Right atrium auricular region (tissue), 2 donors: ENCODE results near the gene RPL5. TPM values are rescaled to one million over a fixed set of nuclear protein-coding genes. Genes with fewer than 3 reads are reported as not detected.
"Not testable (repeated sequence)": the region's sequence is repeated elsewhere in the genome, so short reads cannot be mapped to it uniquely, and the experiment has no call there.

Experiments used
- DNase-seq: peaks from one replicate; pipeline ENCODE4 v3.0.0-alpha.2; 2019; ENCODE audit warnings: low spot score
- H3K27ac ChIP-seq, 2 donors: fragments of 200-600 bp; sonication (generic); 1 replicate in 1 of 2; 2 replicates in 1 of 2; pipeline ENCODE4 v1.5.1; 2016 to 2019
- H3K27me3 ChIP-seq, 2 donors: fragments of 200-600 bp; sonication (generic); one replicate each; pipeline versions ENCODE4 v1.5.1 to v1.6.0; 2017 to 2019
- H3K36me3 ChIP-seq: fragments of 200-600 bp; sonication (generic); one replicate; pipeline ENCODE4 v1.5.1; 2016
- H3K4me1 ChIP-seq, 2 donors: fragments of 200-600 bp; sonication (generic); one replicate each; pipeline versions ENCODE4 v1.5.1 to v1.6.0; 2017 to 2019
- H3K4me3 ChIP-seq, 2 donors: fragments of 200-600 bp; sonication (generic); 1 replicate in 1 of 2; 2 replicates in 1 of 2; pipeline ENCODE4 v1.5.1; 2017 to 2019; ENCODE audit warnings: mild to moderate bottlenecking in 1 of 2, moderate library complexity in 1 of 2
- H3K9me3 ChIP-seq, 2 donors: fragments of 200-600 bp; sonication (generic); one replicate each; pipeline ENCODE4 v1.5.1; 2019
- total RNA-seq, 2 donors: library from RNA; depleted of rRNA; stranded (reverse); fragments of >200 nt; gene quantifications; one replicate each; pipeline ENCODE4 v1.1.0, GENCODE V29; 2016
- TF ChIP-seq, protein P1 (sequence below), 2 donors: fragments of 200-600 bp; sonication (generic); IDR thresholded peaks; one replicate each; pipeline ENCODE4 v1.5.1; 2019; ENCODE audit warnings: antibody characterized with exemption in 2 of 2

Gene RPL5
- 1,000 to 10,000 TPM in 1 of 2 donors, 100 to 1,000 TPM in 1; 675 to 1,127 TPM for total RNA-seq

DNA sequence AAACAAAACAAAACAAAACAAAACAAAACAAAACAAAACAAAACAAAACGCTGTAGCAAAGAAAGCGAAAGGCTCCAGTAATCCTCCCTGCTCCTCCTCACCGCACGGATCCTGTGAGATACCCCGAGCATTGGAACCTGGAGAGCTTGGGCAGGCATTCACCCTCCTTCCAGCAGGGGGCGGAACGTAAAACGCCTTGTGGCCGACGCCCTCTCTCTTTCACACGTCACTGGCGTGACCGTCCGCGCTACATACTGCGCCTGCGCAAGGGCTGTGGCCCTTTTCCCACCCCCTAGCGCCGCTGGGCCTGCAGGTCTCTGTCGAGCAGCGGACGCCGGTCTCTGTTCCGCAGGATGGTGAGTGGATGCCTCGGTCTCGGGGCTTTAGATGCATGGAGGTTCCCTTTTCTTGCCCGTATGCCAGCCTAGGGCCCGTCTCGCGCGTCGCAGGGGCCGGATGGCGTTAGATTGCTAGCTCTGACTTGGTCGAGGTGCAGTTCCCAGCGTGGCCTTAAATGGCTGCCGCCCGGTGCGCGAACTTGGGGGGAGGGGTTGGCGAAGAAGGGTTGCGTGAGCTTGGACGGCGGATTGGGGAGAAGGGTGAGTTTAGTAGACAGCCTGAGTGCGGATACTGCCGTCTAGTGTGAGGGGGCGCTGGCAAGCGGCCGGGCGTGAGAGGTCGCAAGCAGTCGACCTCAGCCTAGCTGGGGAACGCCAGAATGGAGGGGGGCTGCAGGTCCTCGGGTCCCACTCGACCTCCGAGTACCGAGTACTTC, at the start of gene RPL5:
Gene RPL5 (plus strand): TSS at position 279 of the 775 bp plus-strand sequence. CDS start 75 bp downstream, at position 354.
- peaks cover 0 to 26% of the 10 kb centered on the region in 2 donors for H3K4me1 ChIP-seq
- peaks cover 37% of the 10 kb centered on the region for H3K36me3 ChIP-seq
- peak within 1 kb of the TSS; percentile 79 to 91 for H3K4me3 ChIP-seq
- no peaks in the 10 kb centered on the region for H3K27me3 ChIP-seq
- H3K9me3 ChIP-seq: no peaks in the 10 kb centered on the region
- TF ChIP-seq, protein P1, sequence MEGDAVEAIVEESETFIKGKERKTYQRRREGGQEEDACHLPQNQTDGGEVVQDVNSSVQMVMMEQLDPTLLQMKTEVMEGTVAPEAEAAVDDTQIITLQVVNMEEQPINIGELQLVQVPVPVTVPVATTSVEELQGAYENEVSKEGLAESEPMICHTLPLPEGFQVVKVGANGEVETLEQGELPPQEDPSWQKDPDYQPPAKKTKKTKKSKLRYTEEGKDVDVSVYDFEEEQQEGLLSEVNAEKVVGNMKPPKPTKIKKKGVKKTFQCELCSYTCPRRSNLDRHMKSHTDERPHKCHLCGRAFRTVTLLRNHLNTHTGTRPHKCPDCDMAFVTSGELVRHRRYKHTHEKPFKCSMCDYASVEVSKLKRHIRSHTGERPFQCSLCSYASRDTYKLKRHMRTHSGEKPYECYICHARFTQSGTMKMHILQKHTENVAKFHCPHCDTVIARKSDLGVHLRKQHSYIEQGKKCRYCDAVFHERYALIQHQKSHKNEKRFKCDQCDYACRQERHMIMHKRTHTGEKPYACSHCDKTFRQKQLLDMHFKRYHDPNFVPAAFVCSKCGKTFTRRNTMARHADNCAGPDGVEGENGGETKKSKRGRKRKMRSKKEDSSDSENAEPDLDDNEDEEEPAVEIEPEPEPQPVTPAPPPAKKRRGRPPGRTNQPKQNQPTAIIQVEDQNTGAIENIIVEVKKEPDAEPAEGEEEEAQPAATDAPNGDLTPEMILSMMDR (IDR thresholded peaks at IDR 0.05): peak; percentile 95 to 97
- DNase-seq: peak; percentile 97
- H3K27ac ChIP-seq: peak within 1 kb of the TSS; percentile 89 to 95

DNA sequence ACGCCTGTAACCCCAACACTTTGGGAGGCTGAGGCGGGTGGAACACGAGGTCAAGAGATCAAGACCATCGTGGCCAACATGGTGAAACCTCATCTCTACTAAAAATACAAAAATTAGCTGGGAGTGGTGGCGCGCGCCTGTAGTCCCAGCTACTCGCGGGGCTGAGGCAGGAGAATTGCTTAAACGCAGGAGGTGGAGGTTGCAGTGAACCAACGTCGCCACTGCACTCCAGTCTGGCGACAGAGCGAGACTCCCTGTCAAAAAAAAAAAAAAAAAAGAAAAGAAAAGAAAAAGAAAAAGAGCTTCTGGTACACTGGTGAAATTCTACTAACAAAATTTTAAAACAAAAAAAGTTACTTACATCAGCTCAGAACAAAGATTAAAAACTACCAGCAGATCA, 48.3 kb upstream of the RPL5 start:
- peaks cover 0 to 26% of the 10 kb centered on the region in 2 donors for H3K4me1 ChIP-seq
- not testable (repeated sequence) for H3K9me3 ChIP-seq, DNase-seq, H3K36me3 ChIP-seq, H3K27me3 ChIP-seq
- peak overlapping the region; percentile 93 to 97 for H3K27ac ChIP-seq
- peak overlapping the region; percentile 82 to 87 for H3K4me3 ChIP-seq

DNA sequence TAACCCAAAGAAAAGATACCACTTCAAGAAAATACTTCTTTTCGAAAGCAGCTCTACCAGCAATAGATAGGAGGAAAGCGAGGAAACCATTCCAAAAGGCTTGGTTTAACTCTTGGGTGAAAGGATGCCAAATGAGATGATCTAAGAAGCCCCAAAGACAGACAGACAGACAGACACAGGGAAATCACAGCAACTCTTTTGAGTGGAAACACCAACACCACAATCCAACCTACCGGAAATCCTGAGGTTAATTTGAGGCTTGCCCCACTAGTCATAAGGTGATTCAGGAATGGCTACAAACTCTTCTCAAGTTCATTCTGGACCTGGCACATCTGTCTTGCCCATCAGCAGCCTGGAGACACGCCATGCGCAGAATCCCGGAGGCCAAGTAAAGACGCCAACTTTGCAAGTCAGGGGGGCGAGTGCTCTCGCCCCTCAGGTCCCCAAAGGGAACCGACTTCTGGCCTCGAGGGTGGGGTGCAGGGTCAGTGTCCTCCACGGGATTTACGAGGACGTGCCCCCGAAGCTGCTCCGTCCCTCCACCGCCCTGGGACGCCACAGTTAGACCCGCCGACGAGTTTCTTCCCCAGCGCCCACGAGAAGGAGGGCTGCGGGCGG, 47.7 kb upstream of the RPL5 start:
- peak overlapping the region; percentile 82 to 87 for H3K4me3 ChIP-seq
- H3K27me3 ChIP-seq: no peaks in the 10 kb centered on the region
- TF ChIP-seq, protein P1 (IDR thresholded peaks at IDR 0.05): no peak
- no peak for DNase-seq
- no peaks in the 10 kb centered on the region for H3K9me3 ChIP-seq
- peaks cover 0 to 24% of the 10 kb centered on the region in 2 donors for H3K4me1 ChIP-seq
- H3K36me3 ChIP-seq: no peaks in the 10 kb centered on the region
- H3K27ac ChIP-seq: peak overlapping the region; percentile 93 to 97

DNA sequence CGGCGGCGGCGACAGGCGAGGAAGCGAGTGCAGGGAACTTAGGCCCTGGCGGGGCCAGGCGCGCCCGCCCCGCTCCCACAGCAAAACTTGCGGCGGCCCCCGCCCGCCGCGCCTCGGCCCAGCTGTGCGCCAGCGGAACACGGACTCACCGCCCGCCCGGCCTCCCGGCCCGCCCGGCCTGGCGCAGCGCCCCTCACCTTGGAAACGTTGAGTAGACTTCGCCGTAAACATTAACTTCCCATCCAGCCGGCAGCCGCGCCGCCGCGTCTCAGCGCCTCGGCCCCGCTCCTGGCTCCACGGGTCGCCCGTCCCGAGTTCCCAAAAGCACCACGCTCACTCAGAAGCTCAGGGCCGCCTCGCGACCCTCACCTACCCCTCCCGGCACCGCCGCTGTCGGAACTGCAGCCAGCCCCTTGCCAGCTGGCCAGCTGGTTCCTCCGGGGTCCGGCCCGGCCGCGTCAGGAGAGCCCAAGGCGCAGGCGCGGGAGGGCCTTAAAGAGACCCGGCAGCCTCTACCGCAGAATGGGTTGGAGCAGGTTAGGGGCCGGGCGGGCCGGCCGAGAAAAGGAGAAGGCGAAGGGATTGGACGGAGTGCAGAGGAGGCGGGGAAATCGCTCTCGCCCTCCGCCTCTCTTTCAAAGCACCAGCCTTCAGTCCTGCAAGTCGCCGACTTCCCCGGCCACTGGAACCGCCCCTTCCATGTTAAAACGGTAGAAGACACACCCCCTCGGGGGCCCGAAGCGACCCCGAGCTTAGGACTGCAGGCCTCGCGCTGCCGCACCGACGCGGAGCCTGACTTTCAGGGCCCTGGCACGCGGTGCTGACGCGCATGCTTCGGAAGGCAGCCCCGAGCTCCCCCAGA, 47.0 kb upstream of the RPL5 start, which contains the start of gene EVI5:
Gene EVI5 (minus strand): TSS at position 470 of the 862 bp plus-strand sequence. CDS start 48,562 bp downstream, outside the sequence.
- TF ChIP-seq, protein P1 (IDR thresholded peaks at IDR 0.05): peak in 1 of 2 donors; percentile 39
- DNase-seq: peak; percentile 96
- H3K27ac ChIP-seq: peak within 1 kb of the TSS; percentile 93 to 97
- no peaks in the 10 kb centered on the region for H3K9me3 ChIP-seq
- H3K27me3 ChIP-seq: no peaks in the 10 kb centered on the region
- no peaks in the 10 kb centered on the region for H3K36me3 ChIP-seq
- H3K4me1 ChIP-seq: peaks cover 0 to 23% of the 10 kb centered on the region in 2 donors
- peak within 1 kb of the TSS; percentile 82 to 87 for H3K4me3 ChIP-seq

DNA sequence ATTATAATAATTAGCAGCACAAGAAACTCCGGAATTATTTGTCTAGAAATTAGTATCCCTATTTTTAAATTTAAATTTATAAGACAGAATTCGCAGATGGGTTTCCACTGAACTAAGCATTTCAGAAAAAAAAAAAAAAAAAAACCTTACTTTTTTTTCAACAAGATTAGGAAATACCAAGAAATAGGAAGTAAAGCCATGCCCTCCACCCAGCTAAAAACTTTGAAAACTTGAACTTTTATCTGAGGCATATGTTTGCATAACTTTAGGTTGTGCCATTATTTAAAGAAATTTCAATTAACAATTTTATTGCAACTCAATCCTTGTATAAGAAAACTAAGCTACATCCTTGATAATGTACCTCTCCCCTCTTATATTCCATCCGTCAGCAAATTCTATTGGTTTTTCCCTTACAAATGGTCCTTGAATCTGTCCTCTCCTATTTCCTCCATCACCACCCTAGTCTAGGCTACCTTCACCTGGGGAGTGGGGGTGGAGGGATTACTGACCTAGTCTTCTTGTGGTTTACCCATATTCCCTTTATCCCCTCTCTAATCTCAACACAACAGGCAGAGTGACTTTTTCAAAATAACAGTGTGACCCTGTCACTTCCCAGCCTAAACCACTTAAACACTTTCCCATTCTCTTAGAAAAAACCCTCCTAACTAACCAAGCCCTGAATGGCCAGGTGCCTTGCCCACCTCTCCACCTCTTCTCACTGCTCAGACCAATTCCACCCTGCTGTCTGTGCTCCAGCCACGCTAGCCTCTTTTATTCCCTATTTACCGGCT, 45.5 kb upstream of the RPL5 start:
- H3K4me1 ChIP-seq: peaks cover 0 to 18% of the 10 kb centered on the region in 2 donors
- peak overlapping the region; percentile 93 to 97 for H3K27ac ChIP-seq
- DNase-seq: no peak
- H3K4me3 ChIP-seq: no peak overlapping the region
- no peaks in the 10 kb centered on the region for H3K9me3 ChIP-seq
- no peaks in the 10 kb centered on the region for H3K27me3 ChIP-seq
- TF ChIP-seq, protein P1 (IDR thresholded peaks at IDR 0.05): no peak
- no peaks in the 10 kb centered on the region for H3K36me3 ChIP-seq
